Suprapubic skin (tissue), 3 donors: ENCODE data around the gene DAZL.

ENCODE experiments used
- POLR2AphosphoS5 ChIP-seq, 3 donors: sonication (generic); formaldehyde crosslinking; IDR thresholded peaks; one replicate each; pipeline ENCODE4 v1.6.1; 2017; ENCODE audit warnings: antibody characterized with exemption in 3 of 3
- TF ChIP-seq, protein P1 (sequence below), 2 donors: fragments of 200-600 bp in 1 of 2; fragments of 450-650 bp in 1 of 2; sonication (generic) in 1 of 2; IDR thresholded peaks; one replicate each; pipeline ENCODE4 v1.5.1; 2016 to 2019; ENCODE audit warnings: antibody characterized with exemption in 2 of 2, mild to moderate bottlenecking in 1 of 2, moderate library complexity in 1 of 2

DNA sequence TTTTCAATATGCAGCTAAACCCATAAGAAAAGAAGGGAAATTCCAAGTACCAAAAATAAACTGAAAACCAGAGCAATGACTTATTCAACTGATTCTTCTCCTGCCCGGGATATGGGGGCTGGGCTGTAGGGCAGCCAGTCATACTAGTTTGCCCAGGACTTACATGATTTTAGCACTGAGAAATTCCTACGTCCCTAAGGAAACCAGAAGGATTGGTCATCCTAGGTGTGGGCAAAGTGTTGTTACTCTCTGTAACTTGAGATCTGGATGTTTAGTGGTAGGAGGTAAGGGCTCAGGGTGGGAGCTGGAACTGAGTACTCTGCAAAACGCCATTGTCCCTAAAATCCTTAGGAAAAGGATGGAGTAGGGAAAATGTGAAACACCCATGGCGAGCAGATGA lies 1.2 kb upstream of the DAZL start:
- TF ChIP-seq, protein P1, sequence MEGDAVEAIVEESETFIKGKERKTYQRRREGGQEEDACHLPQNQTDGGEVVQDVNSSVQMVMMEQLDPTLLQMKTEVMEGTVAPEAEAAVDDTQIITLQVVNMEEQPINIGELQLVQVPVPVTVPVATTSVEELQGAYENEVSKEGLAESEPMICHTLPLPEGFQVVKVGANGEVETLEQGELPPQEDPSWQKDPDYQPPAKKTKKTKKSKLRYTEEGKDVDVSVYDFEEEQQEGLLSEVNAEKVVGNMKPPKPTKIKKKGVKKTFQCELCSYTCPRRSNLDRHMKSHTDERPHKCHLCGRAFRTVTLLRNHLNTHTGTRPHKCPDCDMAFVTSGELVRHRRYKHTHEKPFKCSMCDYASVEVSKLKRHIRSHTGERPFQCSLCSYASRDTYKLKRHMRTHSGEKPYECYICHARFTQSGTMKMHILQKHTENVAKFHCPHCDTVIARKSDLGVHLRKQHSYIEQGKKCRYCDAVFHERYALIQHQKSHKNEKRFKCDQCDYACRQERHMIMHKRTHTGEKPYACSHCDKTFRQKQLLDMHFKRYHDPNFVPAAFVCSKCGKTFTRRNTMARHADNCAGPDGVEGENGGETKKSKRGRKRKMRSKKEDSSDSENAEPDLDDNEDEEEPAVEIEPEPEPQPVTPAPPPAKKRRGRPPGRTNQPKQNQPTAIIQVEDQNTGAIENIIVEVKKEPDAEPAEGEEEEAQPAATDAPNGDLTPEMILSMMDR (IDR thresholded peaks at IDR 0.05) = no peak
- TF ChIP-seq POLR2AphosphoS5 (IDR thresholded peaks at IDR 0.05) = no peak
